ENCODE measurements around the gene MRGPRX1.
"Not testable (repeated sequence)": the region's sequence is repeated elsewhere in the genome, so short reads cannot be mapped to it uniquely, and the experiment has no call there.

The MRGPRX1 gene

DNA sequence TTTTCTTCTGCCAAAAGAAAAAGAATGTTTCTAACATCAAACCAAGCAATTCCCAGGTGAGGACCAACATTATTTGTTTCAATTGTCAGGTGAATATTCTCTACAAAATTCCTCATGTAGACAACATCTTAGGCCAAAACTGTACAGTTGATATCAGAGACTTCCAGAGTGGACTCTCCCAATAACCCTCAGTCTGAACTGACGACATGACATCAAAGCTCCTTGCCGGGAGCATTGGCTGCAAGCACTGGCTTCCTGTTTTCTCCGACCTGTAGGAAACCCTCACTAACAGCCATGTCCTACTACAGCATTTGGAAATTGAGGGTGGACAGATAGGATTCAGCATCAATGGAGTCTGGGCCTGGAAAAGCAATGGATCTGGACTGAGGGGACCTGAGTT is 30.5 kb upstream of the MRGPRX1 start:
- ChIA-PET POLR2A (ENCODE audit: low non-redundant PET) (no interaction called here), CTCF (no interaction called here)
- TF ChIP-seq CTCF (conservative IDR thresholded peaks at IDR 0.05; ENCODE audit: low read depth): no peak

DNA sequence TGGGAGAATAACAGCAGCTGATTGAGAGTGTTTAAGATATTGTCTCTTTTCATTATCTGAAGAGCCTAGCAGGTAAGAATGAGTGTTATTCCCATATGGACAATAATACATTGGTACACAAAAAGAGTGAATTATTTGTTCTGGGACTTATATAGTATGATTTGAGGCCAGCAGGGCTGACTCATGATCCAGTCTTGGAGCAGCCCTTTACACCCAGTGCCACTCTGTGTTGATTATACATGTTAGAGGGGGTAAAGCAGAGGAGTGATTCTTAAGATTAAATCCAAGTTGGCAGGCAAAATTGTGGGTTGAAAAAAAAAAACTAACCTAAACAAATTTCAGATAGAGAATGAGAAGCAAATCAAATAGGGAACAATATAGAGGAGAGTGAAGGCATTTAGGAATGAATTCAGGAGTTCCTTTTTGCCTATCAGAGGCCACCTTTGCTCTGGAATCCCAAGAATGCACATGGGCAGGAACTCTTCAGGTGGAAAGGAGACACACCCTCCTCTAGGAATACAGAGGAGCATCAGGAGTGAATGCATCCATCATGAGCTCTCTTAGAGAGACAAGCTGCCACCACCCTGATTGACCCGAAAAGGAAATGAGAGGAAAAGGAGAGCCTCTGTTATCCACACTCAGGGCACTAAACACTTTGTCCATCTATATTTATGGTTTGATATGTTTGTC is 19.2 kb upstream of the MRGPRX1 start:
- CTCF ChIA-PET: no interaction called here
- POLR2A ChIA-PET (ENCODE audit: low non-redundant PET): no interaction called here
- DNase-seq (ENCODE audit: low spot score): peak; percentile 34
- no peak for TF ChIP-seq CTCF (conservative IDR thresholded peaks at IDR 0.05; ENCODE audit: low read depth)
- no peak overlapping the region for H3K27ac ChIP-seq

More for the DNA sequence above, 30.5 kb upstream of the MRGPRX1 start:
- H3K27ac ChIP-seq: no peak overlapping the region
- DNase-seq (ENCODE audit: low spot score): no peak

DNA sequence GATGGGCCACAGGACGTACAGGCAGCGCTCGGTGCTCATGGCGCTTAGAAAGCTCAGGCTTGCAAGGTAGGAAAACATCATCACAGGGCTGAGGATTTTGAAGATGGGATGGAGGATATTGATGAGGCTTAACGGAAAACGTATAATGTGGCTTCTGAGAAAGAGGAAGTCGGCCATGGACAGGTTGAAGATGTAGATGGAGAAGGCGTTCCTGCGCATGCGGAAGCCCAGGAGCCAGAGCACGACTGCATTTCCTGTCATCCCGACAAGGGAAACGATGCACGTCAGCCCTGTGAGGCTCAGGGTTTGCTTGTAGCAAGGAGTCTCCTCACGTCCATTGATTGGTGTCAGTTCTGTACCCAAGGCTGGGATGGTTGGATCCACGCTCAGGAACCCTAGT is 17.4 kb upstream of the MRGPRX1 start:
- POLR2A ChIA-PET (ENCODE audit: low non-redundant PET): no interaction called here
- TF ChIP-seq CTCF (conservative IDR thresholded peaks at IDR 0.05; ENCODE audit: low read depth): no peak

DNA sequence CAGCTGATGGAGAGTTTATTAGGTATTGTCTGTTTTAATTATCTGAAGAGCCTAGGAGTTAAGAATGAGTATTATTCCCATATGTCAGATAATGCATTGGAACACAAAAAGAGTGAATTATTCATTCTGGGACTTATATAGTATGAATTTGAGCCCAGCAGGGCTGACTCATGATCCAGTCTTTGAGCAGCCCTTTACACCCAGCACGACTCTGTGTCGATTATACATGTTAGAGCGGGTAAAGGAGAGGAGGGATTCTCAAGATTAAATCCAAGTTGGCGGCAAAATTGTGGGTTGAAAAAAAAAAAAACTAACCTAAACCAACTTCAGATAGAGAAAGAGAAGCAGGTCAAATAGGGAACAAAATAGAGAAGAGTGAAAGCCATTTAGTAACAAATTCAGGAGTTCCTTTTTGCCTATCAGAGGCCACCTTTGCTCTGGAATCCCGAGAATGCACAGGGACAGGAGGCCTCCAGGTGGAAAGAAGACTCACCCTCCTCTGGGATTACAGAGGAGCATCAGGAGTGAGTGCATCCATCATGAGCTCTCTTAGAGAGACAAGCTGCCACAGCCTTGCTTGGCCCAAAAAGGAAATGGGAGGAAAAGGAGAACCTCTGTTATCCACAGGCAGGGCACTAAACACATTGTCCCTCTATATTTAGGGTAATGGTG is 3.1 kb downstream of the MRGPRX1 start:
- TF ChIP-seq CTCF (conservative IDR thresholded peaks at IDR 0.05; ENCODE audit: low read depth): no peak
- CTCF ChIA-PET: no interaction called here
- POLR2A ChIA-PET (ENCODE audit: low non-redundant PET): no interaction called here
- no peak for DNase-seq (ENCODE audit: low spot score)
- H3K27ac ChIP-seq: no peak overlapping the region

More for the DNA sequence above, 17.4 kb upstream of the MRGPRX1 start:
- H3K27ac ChIP-seq: no peak overlapping the region
- CTCF ChIA-PET: interaction anchor here (0.7 kb wide), 1 partner anchor 359 kb away, joined by 3 read pairs; no protein-coding TSS in a partner anchor
- no peak for DNase-seq (ENCODE audit: low spot score)

DNA sequence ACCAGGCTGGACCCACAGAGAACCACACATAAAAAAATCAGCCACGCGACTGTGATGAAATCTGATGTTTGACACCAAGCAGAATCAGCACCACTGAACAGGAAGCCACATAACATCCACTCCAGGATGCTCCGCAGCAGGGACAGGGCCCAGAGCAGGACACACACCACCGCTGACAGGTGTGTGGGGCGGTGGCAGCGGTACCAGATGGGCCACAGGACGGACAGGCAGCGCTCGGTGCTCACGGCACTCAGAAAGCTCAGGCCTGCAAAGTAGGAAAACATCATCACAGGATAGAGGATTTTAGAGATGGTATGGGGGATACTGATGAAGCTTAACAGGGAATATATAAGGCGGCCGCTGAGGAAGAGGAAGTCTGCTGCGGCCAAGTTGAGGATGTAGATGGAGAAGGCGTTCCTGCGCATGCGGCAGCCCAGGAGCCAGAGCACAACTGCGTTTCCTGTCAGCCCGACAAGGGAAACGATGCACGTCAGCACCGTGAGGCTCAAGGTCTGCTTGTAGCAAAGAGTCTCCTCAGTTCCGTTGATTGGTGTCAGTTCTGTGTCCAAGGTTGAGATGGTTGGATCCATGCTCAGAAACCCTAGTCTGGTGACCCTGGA is 4.9 kb downstream of the MRGPRX1 start:
- DNase-seq (ENCODE audit: low spot score): no peak
- TF ChIP-seq CTCF (conservative IDR thresholded peaks at IDR 0.05; ENCODE audit: low read depth): no peak
- H3K27ac ChIP-seq: no peak overlapping the region
- ChIA-PET POLR2A (ENCODE audit: low non-redundant PET) (no interaction called here), CTCF (no interaction called here)

- POLR2A ChIA-PET (ENCODE audit: low non-redundant PET): no interaction called here
- no peak for TF ChIP-seq CTCF (conservative IDR thresholded peaks at IDR 0.05; ENCODE audit: low read depth)
- DNase-seq (ENCODE audit: low spot score): peak; percentile 13
- H3K27ac ChIP-seq: no peak overlapping the region
- CTCF ChIA-PET: interaction anchor here (0.6 to 0.7 kb wide), 2 partner anchors 55 to 619 kb away, joined by 3 to 5 read pairs; no protein-coding TSS in a partner anchor
Observed at GRCh38 chr11:18927550-18928322, 11.5 kb downstream of the MRGPRX1 start.

DNA sequence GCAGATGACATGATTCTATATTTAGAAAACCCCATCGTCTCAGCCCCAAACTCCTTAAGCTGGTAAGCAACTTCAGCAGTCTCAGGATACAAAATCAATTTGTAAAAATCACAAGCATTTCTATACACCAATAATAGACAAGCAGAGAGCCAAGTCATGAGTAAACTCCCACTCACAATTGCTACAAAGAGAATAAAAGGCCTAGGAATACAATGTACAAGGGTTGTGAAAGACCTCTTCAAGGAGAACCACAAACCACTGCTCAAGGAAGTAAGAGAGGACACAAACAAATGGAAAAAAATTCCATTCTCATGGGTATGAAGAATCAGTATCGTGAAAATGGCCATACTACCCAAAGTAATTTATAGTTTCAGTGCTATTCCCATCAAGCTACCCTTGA is 13.8 kb downstream of the MRGPRX1 start:
- DNase-seq (ENCODE audit: low spot score); H3K27ac ChIP-seq; POLR2A ChIA-PET (ENCODE audit: low non-redundant PET); CTCF ChIA-PET: not testable (repeated sequence)

Data from RWPE1 (cell line).